SHP77 (cell line): ENCODE data around the gene PRDM5.
"Not testable (repeated sequence)": the region's sequence is repeated elsewhere in the genome, so short reads cannot be mapped to it uniquely, and the experiment has no call there.

ENCODE experiments used
- DNase-seq, 2 experiments: peaks; one replicate each; lab custom pipeline; 2025; lab: John Stamatoyannopoulos, UW

PRDM5 gene

GRCh38 chr4:120703908-120704307, 218.6 kb downstream of the PRDM5 start:
- no peak for DNase-seq

- no peak for DNase-seq
Measured at GRCh38 chr4:120699354-120699753, 223.2 kb downstream of the PRDM5 start.

DNA sequence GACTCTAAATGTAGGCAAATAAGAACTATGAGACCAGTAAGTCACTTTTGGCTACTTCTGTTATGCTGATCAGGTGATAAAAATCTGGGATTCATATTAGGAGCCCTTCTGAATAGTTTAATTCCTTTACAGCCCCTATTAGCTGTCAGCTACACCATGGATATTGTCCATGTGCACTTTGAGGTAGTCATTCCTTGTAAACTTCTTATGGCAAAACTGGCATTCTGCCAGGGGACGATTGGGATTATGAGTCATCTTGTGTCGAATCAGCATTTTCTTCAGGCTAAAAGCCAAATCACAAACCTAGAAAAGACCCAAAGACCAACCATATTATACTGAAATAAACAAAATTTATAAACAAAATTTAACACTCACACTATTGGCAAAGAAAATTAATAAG, 227.6 kb downstream of the PRDM5 start:
- no peak for DNase-seq

DNA sequence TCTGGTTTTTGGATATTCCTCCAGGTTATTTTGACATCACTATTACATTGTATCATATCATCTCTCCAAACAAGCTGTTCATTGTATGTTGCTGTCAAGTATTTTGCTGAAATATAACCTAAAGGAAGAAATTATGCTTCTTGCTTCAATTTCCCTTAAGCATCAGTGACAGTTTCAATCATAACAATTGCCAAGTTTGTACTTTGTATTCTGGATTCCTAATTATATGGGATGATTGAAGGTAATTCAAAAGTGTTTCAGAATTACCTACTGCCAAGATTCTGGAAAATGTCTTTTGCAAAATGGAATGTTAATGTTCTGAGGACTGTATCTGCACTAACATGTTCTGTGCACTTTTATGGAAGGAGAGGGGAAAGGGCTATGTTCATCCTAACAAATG, 228.7 kb downstream of the PRDM5 start:
- DNase-seq, result no peak

GRCh38 chr4:120692964-120693363, 229.6 kb downstream of the PRDM5 start:
- no peak for DNase-seq

DNA sequence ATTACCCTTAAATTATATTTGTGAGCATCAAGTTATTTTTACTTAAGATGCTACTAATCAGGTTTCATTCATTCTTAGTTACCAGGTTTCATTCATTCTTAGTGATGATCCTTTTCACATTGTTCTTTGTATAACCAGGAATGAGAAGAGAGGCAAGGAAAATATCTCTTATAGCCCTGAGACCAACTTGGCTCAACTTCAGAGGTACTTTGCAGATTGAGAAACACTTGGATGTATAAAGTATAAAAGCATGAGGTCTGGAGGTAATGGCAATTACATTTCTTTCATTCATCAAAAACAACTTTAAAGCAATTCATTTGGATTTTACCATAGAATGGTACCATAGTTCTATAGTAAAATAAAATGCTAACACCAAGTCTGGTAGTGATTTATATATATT, 231.0 kb downstream of the PRDM5 start:
- DNase-seq, result no peak

- DNase-seq, result no peak
Measured at GRCh38 chr4:120691106-120691505, 231.4 kb downstream of the PRDM5 start.

GRCh38 chr4:120688791-120689190, 233.7 kb downstream of the PRDM5 start:
- DNase-seq, result no peak

DNA sequence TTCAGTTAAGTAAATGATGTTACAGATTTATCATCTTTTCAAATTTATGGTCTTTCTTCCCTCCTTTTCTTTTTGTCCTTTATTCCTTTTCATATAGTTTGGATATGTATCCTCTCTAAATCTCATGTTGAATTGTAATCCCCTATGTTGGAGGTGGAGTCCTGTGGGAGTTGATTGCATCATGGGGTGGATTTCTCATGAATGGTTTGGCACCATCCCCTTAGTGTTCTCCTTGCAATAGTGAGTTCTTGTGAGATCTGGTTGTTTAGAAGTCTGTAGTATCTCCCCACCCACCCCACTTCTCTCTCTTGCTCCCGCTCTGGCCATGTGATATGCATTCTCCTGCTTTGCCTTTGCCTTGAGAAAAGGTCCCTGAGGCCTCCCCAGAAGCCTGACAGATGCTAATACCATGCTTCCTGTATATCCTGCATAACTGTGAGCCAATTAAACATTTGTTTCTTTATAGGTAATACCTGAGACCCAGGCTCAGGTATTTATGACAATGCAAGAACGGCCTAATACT, 236.7 kb downstream of the PRDM5 start:
- DNase-seq, result no peak

GRCh38 chr4:120683897-120684540, 238.5 kb downstream of the PRDM5 start:
- DNase-seq, result no peak

GRCh38 chr4:120682981-120683380, 239.5 kb downstream of the PRDM5 start:
- DNase-seq, result no peak

DNA sequence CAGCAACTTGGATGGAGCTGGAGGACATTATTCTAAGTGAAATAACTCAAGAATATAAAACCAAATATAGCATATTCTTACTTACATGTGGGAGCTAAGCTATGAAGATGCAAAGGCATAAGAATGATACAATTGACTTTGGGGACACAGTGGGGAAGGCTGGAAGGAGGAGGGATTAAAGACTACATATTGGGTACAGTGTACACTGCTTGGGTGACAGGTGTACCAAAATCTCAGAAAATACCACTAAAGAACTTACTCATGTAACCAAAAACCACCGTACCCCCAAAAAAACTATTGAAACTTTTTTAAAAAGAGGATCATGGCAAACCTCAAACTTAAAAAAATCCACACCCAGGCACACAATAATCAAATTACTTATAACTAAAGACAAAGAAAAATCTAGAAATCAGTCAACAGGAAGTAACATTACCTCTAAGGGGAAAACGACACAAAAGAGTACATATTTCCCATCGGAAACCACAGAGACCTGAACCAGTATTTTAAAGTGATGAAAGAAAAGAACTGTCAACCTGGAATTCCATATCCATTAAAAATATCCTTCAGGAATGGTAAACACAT, 241.8 kb downstream of the PRDM5 start:
- no peak for DNase-seq

GRCh38 chr4:120673696-120674095, 248.8 kb downstream of the PRDM5 start:
- DNase-seq, result no peak

DNA sequence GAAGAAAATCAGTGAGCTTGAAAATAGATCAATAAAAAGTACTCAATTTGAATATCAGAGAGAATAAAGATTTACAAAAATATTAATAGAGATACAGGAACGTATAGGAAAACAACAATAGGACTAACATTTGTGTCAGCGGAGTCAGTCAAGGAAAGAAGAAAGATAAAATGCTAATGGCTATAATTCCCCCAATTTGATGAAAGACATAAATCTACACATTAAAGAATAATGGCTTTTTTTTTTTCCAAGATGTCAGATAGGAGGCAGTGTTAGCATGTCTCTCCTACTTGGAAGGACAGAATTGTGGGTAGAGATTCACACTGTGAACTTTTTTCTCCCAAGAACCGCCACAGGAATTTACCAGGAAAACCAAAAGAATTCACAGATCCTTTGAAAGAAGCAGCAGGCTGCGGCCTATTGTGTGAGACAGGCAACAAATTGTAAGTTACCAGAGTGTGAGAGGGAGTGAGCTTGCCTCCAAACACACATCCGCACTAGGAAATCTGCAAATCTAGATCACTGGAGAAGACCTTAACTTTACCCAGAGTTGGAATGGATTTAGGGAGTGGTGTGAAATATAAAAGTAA, 249.9 kb downstream of the PRDM5 start:
- no peak for DNase-seq

GRCh38 chr4:120672076-120672475, 250.4 kb downstream of the PRDM5 start:
- DNase-seq, result no peak

GRCh38 chr4:120671538-120671937, 251.0 kb downstream of the PRDM5 start:
- no peak for DNase-seq

- no peak for DNase-seq
Measured at GRCh38 chr4:120667102-120667501, 255.4 kb downstream of the PRDM5 start.

DNA sequence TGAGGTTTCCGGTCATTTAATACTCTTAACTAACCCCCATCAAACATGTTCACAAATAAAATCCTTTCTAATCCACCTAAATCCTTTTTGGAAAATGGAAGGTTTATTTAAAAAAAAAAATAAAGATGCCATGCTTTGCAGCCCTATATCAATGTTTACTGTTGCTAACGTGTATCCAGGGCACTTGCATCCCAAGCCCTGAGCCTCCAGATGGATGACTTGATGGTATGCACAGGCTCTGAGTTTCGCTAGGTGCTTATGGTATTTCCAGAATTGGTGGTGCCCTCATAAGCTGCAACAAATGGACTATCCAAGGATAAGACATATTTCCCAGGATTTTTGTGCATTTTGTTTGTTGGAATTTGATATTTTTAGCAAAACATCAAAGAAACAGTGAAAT, 257.7 kb downstream of the PRDM5 start:
- DNase-seq, result no peak

DNA sequence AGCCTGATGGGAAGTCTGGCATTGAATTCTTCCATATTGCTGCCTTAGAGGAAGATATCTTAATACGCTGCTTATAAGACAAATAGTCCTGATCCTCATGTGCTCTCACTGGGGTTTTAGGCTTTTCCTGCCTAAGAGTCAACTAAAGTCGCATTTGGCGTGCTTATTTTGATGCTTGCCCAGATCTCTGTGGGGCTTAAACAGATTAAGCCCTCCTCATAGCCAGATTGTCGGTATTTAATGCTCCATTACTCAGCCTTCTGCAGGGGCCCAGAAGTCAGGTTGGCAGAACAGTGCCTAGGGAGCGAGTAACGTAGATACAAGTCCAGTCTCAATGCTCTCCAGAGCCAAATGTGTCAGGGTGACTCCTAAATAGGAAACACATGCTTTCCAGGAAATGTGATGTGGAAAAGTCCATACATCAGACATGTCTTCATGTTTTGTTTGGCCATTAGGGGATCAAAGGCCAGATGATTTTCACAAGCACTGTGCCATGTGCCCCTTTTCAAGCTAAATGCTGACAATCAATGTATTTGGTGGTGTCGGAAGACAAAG, 262.8 kb downstream of the PRDM5 start:
- no peak for DNase-seq

- DNase-seq, result no peak
Measured at GRCh38 chr4:120658772-120659171, 263.8 kb downstream of the PRDM5 start.

DNA sequence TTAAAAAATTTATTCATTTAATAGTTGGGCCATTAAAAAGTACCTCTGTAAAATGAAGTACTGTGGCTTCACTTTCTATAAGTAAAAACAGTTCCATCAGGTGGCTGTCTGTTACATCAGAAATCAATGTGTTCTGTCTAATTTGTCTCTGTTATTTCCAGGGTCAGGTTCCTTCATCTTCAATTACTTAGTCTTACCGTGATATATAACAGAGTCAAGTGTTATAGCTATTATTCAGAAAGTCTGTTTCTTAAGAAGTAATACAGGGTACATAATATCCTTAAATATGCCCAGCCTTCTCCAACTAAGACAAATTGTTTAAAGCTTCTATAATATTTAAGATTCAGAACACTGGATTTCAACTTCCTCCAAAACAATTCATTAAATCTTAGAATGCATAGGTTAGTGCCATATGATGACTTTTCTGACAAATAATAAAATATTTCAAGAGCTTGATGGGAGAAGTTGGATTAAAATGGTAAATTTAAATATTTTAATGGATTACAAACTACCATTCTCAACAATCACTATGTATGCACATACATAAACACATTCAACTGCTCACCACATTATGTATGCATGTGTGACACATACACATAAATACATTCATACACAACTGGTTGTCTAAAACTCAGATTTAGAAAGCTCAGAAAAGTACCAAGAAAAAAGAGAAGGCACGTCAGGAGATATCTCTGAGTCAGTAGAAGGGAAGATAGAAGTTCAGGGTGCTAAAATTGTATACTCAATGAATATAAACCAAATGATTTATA, 268.5 kb downstream of the PRDM5 start:
- no peak for DNase-seq

GRCh38 chr4:120648336-120648735, 274.2 kb downstream of the PRDM5 start:
- not testable (repeated sequence) for DNase-seq
